Tongue (tissue), 2 donors: ENCODE data around the gene KPNA1. TPM values are rescaled to one million over a fixed set of nuclear protein-coding genes. Genes with fewer than 3 reads are reported as not detected.
A peak's percentile ranks its signal among the peaks of the same experiment; 100 is the strongest.

Experiments used
- DNase-seq: peaks from one replicate; pipeline ENCODE4 v3.0.0-alpha.2; 2015
- total RNA-seq: library from RNA; depleted of rRNA; stranded (reverse); fragments of >200 nt; gene quantifications from one replicate; pipeline ENCODE4 v1.2.3, GENCODE V29; 2014

KPNA1 gene
- total RNA-seq, 1 donor from 2014 or later: 42.6 TPM

DNA sequence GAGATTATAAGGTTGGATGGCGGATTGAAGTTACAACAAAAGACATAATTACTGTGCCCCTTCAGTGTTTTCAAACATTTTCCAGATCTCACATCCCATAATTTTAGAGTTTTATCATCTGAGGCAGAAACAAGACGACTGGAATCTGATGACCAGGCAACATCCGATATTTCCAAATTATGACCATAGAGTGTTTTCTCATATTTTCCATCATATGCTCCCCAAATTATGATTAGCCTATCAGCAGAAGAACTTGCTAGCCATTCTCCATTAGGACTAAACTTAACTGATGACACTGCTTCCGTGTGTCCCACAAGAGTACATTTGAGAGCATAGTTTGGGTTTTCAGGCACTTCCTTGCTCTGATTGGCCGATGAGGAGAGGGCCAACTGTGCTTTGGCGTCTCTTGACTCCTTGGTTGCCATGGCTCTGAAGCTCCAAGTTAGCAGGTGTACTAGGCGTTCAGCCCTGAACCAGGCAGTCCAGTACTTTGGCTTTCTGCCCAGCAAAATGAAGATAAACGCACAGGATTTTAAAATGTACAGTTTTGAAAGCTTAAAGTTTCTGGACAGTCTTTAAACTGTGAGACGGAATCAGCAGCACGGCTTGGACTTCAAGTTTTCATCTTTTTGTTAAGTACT, 99.5 kb downstream of the KPNA1 start:
- DNase-seq: peak; percentile 78

DNA sequence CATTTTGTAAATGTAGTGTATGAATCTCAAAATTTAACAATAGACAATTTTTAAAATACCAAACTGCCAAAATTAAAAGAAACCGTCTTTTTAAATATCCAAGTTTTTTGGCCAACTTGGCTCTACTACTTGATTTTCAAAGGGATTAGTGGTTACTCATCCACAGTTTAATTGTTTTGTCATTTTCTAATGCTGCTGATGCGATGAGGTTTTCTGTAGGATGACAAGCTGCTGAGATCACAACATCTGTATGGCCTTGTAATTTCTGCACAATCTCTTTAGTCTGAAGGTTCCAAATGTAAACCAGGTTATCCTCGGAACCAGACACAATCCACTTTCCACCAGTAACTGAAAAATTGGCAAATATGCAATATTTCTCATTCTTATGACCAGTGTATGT, 100.3 kb downstream of the KPNA1 start:
- DNase-seq: no peak

DNA sequence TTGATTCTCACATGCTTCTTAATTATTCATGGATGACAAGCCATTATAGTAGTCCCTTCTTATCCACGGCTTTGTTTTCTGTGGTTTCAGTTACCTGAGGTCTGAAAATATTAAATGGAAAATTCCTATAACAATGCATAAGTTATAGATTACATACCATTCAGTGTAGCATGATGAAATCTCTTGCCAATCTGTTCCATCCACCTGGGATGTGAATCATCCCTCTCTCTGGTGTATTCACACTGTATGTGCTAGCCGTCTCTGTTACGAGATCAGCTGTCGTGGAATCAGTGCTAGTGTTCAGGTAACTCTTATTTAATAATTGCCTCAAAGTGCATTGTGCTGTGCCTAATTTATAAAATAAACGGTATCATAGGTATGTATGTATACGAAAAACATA, 104.1 kb downstream of the KPNA1 start:
- DNase-seq: no peak

DNA sequence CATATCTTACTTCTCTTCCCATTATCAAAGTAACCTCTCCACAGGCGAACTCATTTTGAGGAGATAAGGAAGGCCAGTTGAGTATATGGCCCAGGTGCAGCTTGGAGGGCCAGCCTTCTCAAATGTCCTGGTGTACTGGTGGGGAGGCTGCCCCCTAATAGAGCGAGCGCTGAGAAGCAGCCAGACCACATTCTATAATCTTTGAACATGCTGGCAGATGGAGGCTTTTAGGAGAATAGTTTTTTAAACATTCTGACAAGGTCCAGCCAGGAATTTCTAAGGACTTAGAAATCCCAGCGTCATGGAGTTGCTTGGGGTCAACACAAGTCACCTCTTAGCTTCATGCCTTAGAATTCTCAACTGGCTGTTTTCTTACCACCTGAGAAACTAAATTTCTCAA, 104.6 kb downstream of the KPNA1 start:
- no peak for DNase-seq

DNA sequence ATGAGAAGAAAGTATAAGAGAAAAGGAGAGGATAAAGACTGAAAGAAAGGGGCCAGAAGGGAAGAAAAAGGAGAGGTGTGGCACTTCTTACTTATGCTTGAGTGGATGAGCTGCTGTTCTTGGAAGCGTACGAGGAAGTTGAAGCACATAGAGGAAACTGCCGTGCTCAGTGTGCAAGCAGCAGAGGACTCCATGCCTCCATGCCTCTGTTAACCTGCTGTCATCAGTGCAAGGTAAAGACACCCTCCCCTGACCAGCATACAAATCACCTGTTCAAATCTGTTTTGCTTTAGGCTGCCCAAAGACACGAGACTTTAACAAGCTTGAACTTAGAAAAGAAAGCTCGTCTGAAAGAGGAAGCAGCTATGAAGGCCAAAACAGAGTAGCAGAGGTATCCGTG, 105.3 kb downstream of the KPNA1 start:
- no peak for DNase-seq

DNA sequence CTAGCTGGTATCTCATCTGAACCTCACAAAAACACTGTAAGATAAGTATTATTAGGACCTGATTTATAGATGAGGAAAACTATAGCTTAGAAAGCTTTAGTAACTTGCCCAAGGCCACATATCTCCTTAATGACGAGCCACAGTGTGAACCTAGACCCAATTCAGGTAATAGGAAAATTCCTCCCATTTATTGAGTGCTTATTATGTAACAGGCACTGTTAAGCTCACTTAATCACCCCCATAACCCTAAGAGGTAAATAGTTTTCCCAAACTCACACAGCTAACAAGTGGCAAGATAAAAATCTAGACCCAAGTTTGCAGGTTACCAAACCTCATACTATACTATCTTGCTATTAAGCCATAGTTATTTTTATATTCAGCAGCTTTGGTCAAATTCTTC, 106.8 kb downstream of the KPNA1 start:
- DNase-seq: no peak

DNA sequence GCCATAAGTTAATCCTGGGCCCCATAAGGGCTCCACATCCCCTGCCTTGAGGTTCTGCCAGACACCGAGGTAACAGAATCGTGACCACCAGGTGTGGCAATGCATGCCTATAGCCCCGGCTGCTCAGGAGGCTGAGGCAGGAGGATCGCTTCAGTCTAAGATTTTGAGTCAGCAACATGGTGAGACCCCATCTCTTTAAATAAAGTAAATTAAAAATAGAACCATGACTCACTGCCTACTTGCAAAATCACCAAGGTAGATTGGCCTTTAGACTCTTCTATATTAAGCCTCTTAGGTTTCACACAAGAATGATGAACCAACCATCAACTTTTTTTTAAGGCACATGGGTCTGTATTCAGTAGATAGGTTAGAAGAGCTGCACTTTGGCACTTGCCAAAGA, 108.5 kb downstream of the KPNA1 start:
- no peak for DNase-seq

DNA sequence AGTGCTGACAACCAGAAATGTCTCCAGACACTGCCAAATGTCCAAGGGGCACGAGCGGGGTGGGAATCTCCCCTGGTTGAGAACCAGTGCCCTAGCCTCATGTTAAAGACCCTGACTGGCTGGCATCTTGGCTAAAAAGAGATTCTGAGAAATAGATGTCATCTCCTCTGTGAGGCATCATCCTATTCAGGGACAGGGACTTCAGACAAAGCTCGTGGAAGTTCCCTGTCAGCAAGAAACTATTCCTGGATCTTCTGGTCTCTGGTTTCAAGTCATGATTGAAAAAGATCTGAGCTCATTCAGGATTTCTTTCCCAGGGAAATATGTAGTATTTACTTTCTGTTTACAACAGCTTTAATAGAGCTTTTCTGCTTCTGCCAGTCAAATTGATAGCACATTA, 109.7 kb downstream of the KPNA1 start:
- no peak for DNase-seq

DNA sequence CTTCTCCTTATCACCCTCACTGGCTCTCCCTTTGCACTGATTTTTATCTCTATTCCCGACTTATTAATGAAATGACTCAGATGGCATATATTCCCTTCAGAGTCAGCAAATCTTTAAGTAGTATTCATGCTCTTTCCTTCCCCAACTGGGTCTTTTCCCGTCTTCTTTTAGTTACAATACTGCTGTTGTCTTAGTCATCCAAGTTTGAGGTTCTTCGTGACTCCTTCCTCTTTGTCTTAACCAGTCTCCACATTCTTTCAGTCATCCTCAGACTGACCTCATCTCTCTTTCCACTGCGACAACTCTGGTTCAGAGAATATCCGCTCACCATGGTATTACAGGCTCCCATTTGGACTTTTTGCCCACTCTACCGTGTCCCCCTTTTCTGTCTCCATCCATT, 111.2 kb downstream of the KPNA1 start:
- no peak for DNase-seq

- no peak for DNase-seq
These were observed 115.8 kb downstream of the KPNA1 start for GRCh38 chr3:122398920-122399319.

- DNase-seq: no peak
These were observed 117.5 kb downstream of the KPNA1 start for GRCh38 chr3:122397201-122397600.

DNA sequence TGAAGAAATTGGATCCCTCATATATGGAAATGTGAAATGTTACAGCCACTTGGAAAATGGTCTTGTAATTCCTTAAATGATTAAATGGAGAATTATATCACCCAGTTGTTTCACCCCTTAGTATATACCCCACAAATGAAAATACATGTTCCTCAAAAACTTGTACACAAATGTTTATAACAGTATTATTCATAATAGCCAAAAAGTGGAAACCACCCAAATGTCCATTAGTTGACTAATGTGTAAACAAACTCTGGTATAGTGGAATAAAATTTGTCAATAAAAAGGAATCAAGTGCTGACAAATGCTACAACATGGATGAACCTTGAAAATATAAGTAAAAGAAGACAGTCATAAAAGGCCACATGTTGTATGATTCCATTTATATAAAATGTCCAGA, 118.2 kb downstream of the KPNA1 start:
- DNase-seq: no peak

- DNase-seq: no peak
These were observed 119.2 kb downstream of the KPNA1 start for GRCh38 chr3:122395582-122395981.

- no peak for DNase-seq
These were observed 120.6 kb downstream of the KPNA1 start for GRCh38 chr3:122394173-122394572.

- peak; percentile 46 for DNase-seq
These were observed 121.6 kb downstream of the KPNA1 start for GRCh38 chr3:122392868-122393844.

DNA sequence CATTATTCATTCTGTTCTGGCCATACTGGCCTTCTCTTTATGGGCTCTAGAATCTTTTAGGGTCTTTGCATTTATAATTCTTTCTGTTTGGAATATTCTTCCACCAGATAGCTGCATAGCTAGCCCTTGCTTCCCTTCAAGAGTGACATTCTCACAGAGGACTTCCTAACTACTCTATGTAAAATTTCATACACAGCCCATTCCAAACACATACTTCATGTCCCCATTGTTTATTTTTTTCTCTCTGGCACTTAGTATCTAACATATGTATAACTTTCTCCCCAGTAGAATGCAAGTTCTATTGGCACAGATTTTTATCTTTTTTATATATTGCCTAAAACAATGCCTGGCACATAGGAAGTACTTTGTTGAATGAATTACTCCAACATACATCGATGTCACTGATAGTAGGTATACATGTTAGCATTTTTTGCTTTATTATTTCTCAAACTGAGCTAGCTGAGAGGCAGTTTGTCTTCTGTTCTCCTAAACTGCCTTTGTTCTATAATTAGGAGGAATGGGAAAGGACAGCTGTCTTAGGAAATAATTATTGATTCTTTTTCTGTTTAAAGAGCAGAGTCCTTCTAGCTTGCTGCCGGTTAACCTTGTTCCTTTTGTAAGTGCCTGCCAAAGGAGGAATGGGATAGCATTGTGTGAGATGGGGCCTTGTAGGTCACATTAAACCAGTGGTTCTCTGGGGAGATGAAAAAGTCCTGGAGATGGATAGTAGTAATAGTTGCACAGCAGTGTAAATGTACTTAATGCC, 122.9 kb downstream of the KPNA1 start:
- no peak for DNase-seq

- DNase-seq: no peak
These were observed 124.1 kb downstream of the KPNA1 start for GRCh38 chr3:122390665-122391064.

- DNase-seq: no peak
These were observed 124.8 kb downstream of the KPNA1 start for GRCh38 chr3:122389892-122390291.

- DNase-seq: no peak
These were observed 125.5 kb downstream of the KPNA1 start for GRCh38 chr3:122389197-122389596.

DNA sequence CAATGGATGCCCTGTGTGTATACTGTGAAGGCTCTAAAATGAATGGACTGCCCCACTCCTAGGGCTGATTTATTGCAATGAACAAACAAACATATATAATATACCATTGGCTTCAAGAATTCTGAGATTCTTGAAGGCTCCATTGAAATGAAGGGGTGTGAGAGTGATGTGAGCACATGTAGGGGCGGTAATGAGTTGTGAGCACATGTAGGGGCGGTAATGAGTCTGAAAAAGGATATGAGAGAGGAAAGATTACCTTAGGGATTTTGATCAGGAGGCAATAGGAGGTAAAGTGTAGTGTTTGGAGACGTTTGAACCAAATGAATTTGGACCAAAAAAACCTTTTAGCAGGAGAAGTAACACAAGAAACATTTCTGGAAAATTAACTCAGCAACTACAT, 127.0 kb downstream of the KPNA1 start:
- DNase-seq: no peak

DNA sequence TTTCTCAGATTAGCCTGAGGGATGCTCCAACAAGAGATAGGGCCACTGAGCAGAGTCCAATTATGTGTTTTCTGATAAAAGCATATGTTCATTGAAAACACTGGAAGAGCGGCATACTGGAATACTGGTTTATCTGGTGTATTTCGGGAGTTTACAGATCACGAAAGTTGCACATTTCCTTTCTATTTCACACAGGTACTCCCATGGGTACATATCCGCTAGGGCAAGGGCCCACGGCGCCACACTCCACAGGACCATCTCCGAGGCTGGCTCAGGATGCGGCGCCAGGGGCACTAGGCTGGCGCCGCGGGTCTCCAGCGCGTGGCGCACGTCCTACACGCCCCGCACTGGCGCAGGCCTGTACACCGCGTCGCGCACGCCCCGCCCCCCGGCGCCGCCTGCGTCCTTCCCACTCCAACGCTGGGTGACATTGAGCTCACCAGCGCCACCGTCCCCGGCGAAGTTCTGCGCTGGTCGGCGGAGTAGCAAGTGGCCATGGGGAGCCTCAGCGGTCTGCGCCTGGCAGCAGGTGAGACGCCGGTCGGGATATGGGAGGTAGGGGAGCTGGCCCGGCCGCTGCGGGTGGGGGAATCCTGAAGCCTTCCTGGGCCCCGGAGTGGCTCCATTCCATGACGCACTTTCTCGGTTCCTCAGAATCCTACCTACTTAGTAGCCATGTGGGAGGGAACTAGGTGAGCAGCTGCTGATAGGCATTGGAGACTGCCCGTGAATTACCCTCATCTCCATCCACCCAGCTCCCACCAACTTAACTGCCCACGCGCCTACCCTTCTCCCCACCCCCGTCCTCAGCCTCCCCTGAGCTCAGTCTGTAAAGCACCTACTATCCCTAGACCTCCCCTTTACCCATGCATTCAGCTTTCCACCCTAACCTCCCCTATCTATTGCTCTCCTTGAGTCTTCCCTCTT, 130.7 kb downstream of the KPNA1 start, which contains the start of gene FAM162A:
FAM162A (plus strand) TSS at position 412 of the 927 bp plus-strand sequence; CDS start at position 496, 84 bp downstream.
- peak; percentile 97 for DNase-seq
